Measurements from ENCODE around the gene CFB.

CFB gene

GRCh38 chr6:31949926-31950548 lies 4.1 kb downstream of the CFB start:
- DNase-seq, result no peak

- no peak for DNase-seq
Measured at GRCh38 chr6:31952140-31952805, 6.4 kb downstream of the CFB start.

- DNase-seq, result no peak
Measured at GRCh38 chr6:31952890-31953289, 7.0 kb downstream of the CFB start.

GRCh38 chr6:31954511-31954910 lies 8.6 kb downstream of the CFB start:
- no peak for DNase-seq

GRCh38 chr6:31956796-31957195 lies 10.9 kb downstream of the CFB start:
- no peak for DNase-seq

GRCh38 chr6:31958412-31958740 lies 12.5 kb downstream of the CFB start:
- DNase-seq, result no peak

GRCh38 chr6:31958741-31959739 lies 13.1 kb downstream of the CFB start, which contains the start of the genes NELFE and SKIC2:
Gene NELFE (minus strand): TSS chr6:31958971. CDS start chr6:31958446, 525 bp downstream.
Gene SKIC2 (plus strand): TSS chr6:31959175. CDS start chr6:31959193, 18 bp downstream.
- peak; percentile 81 for DNase-seq

GRCh38 chr6:31961616-31962015 lies 15.7 kb downstream of the CFB start:
- no peak for DNase-seq

GRCh38 chr6:31963921-31964320 lies 18.0 kb downstream of the CFB start:
- DNase-seq, result no peak

- no peak for DNase-seq
Measured at GRCh38 chr6:31965700-31966099, 19.8 kb downstream of the CFB start.

- no peak for DNase-seq
Measured at GRCh38 chr6:31966506-31966905, 20.6 kb downstream of the CFB start.

GRCh38 chr6:31966997-31967925 lies 21.4 kb downstream of the CFB start:
- DNase-seq, result no peak

- DNase-seq, result no peak
Measured at GRCh38 chr6:31967926-31968320, 22.0 kb downstream of the CFB start.

- DNase-seq, result no peak
Measured at GRCh38 chr6:31968326-31968725, 22.4 kb downstream of the CFB start.

- DNase-seq, result no peak
Measured at GRCh38 chr6:31968791-31969711, 23.2 kb downstream of the CFB start.

GRCh38 chr6:31969712-31970603 lies 24.1 kb downstream of the CFB start:
- DNase-seq, result no peak

GRCh38 chr6:31970604-31971271 lies 24.8 kb downstream of the CFB start:
- no peak for DNase-seq

GRCh38 chr6:31971279-31971992 lies 25.5 kb downstream of the CFB start:
- no peak for DNase-seq
